Osteocyte (in vitro differentiated cells): ENCODE measurements around the gene LAPTM5. TPM values are rescaled to one million over a fixed set of nuclear protein-coding genes. Genes with fewer than 3 reads are reported as not detected.

Experiments
- DNase-seq: peaks from one replicate; pipeline ENCODE4 v3.0.0; 2021; ENCODE audit warnings: mixed read lengths; ENCODE audit not compliant: unreplicated experiment; ENCODE audit errors: extremely low spot score
- H3K27ac Mint-ChIP-seq: one replicate; pipeline ENCODE4 v1.8.0; 2021; ENCODE audit warnings: mild to moderate bottlenecking, mixed read lengths; ENCODE audit not compliant: unreplicated experiment
- H3K27me3 Mint-ChIP-seq: one replicate; pipeline ENCODE4 v1.8.0; 2021; ENCODE audit warnings: mixed read lengths; ENCODE audit not compliant: unreplicated experiment
- H3K36me3 Mint-ChIP-seq: one replicate; pipeline ENCODE4 v1.8.0; 2021; ENCODE audit warnings: mixed read lengths; ENCODE audit not compliant: unreplicated experiment
- H3K4me1 Mint-ChIP-seq: one replicate; pipeline ENCODE4 v1.8.0; 2021; ENCODE audit warnings: mixed read lengths; ENCODE audit not compliant: unreplicated experiment
- H3K4me3 Mint-ChIP-seq: one replicate; pipeline ENCODE4 v1.8.0; 2021; ENCODE audit warnings: mild to moderate bottlenecking, moderate library complexity, mixed read lengths; ENCODE audit not compliant: unreplicated experiment
- H3K9me3 Mint-ChIP-seq: one replicate; pipeline ENCODE4 v1.8.0; 2021; ENCODE audit warnings: mixed read lengths; ENCODE audit not compliant: unreplicated experiment
- CTCF ChIP-seq: fragments of 200-600 bp; sonication (generic); IDR thresholded peaks from 2 replicates; pipeline ENCODE4 v1.5.0; 2021; ENCODE audit warnings: antibody characterized with exemption, mild to moderate bottlenecking, moderate library complexity
- long read RNA-seq: library from polyadenylated mRNA; unstranded; transcript quantifications from one replicate; pipeline ENCODE4 v2.0.0, GENCODE V29; 2021
- total RNA-seq: library from RNA; stranded (reverse); gene quantifications from 2 replicates; pipeline ENCODE4 v1.2.1, GENCODE V29; 2021

The LAPTM5 gene
- total RNA-seq = not detected in 2 replicates
- long read RNA-seq = 0 reads

GRCh38 chr1:30757352-30758120 is at the start of gene LAPTM5:
LAPTM5 (minus strand) TSS chr1:30757774; CDS start chr1:30757745, 29 bp downstream.
- Mint-ChIP-seq H3K9me3 (no peaks in the 10 kb centered on the region), H3K27me3 (peaks cover 5% of the 10 kb centered on the region), H3K4me1 (peaks cover 22% of the 10 kb centered on the region), H3K36me3 (no peaks in the 10 kb centered on the region), H3K4me3 (no peak within 1 kb of the TSS), H3K27ac (peak within 1 kb of the TSS; percentile 70)
- no peak for TF ChIP-seq CTCF
- no peak for DNase-seq

- H3K4me1 Mint-ChIP-seq = peaks cover 63% of the 10 kb centered on the region
- no peaks in the 10 kb centered on the region for H3K27me3 Mint-ChIP-seq
- H3K9me3 Mint-ChIP-seq = no peaks in the 10 kb centered on the region
- no peak for DNase-seq
- TF ChIP-seq CTCF = no peak
- no peaks in the 10 kb centered on the region for H3K36me3 Mint-ChIP-seq
- no peak overlapping the region for H3K27ac Mint-ChIP-seq
- H3K4me3 Mint-ChIP-seq = no peak overlapping the region
These were observed 49.1 kb upstream of the LAPTM5 start for GRCh38 chr1:30806381-30807317.

- TF ChIP-seq CTCF = no peak
- H3K36me3 Mint-ChIP-seq = no peaks in the 10 kb centered on the region
- H3K27ac Mint-ChIP-seq = no peak overlapping the region
- no peaks in the 10 kb centered on the region for H3K9me3 Mint-ChIP-seq
- no peak overlapping the region for H3K4me3 Mint-ChIP-seq
- H3K27me3 Mint-ChIP-seq = no peaks in the 10 kb centered on the region
- no peak for DNase-seq
- H3K4me1 Mint-ChIP-seq = peaks cover 58% of the 10 kb centered on the region
These were observed 47.9 kb upstream of the LAPTM5 start for GRCh38 chr1:30805304-30806003.

GRCh38 chr1:30804822-30805221 is 47.2 kb upstream of the LAPTM5 start:
- no peaks in the 10 kb centered on the region for H3K9me3 Mint-ChIP-seq
- no peak overlapping the region for H3K27ac Mint-ChIP-seq
- H3K4me1 Mint-ChIP-seq = peaks cover 51% of the 10 kb centered on the region
- TF ChIP-seq CTCF = no peak
- H3K4me3 Mint-ChIP-seq = no peak overlapping the region
- DNase-seq = no peak
- no peaks in the 10 kb centered on the region for H3K27me3 Mint-ChIP-seq
- H3K36me3 Mint-ChIP-seq = no peaks in the 10 kb centered on the region
